ENCODE measurements around the gene CRTC3. TPM values are rescaled to one million over a fixed set of nuclear protein-coding genes. Genes with fewer than 3 reads are reported as not detected.

Gene CRTC3
- total RNA-seq, 1 experiment from 2014 or later, result 7.3 TPM

GRCh38 chr15:90594301-90594738 lies 64.6 kb downstream of the CRTC3 start:
- DNase-seq (ENCODE audit: low spot score), result peak; percentile 93

GRCh38 chr15:90595763-90596155 lies 66.0 kb downstream of the CRTC3 start:
- no peak for DNase-seq (ENCODE audit: low spot score)

- no peak for DNase-seq (ENCODE audit: low spot score)
Measured at GRCh38 chr15:90596943-90597342, 67.2 kb downstream of the CRTC3 start.

GRCh38 chr15:90597577-90597976 lies 67.9 kb downstream of the CRTC3 start:
- no peak for DNase-seq (ENCODE audit: low spot score)

- peak; percentile 80 for DNase-seq (ENCODE audit: low spot score)
Measured at GRCh38 chr15:90598031-90598577, 68.4 kb downstream of the CRTC3 start.

GRCh38 chr15:90598679-90599078 lies 69.0 kb downstream of the CRTC3 start:
- DNase-seq (ENCODE audit: low spot score), result no peak

GRCh38 chr15:90599116-90599515 lies 69.4 kb downstream of the CRTC3 start:
- no peak for DNase-seq (ENCODE audit: low spot score)

GRCh38 chr15:90599644-90600043 lies 69.9 kb downstream of the CRTC3 start:
- no peak for DNase-seq (ENCODE audit: low spot score)

- DNase-seq (ENCODE audit: low spot score), result no peak
Measured at GRCh38 chr15:90600954-90601353, 71.2 kb downstream of the CRTC3 start.

- DNase-seq (ENCODE audit: low spot score), result peak; percentile 43
Measured at GRCh38 chr15:90603893-90604292, 74.2 kb downstream of the CRTC3 start.

GRCh38 chr15:90606641-90607040 lies 76.9 kb downstream of the CRTC3 start:
- DNase-seq (ENCODE audit: low spot score), result no peak

GRCh38 chr15:90607361-90607760 lies 77.6 kb downstream of the CRTC3 start:
- no peak for DNase-seq (ENCODE audit: low spot score)

GRCh38 chr15:90609242-90610180 lies 79.8 kb downstream of the CRTC3 start:
- no peak for DNase-seq (ENCODE audit: low spot score)

- no peak for DNase-seq (ENCODE audit: low spot score)
Measured at GRCh38 chr15:90610190-90610589, 80.5 kb downstream of the CRTC3 start.

GRCh38 chr15:90611157-90611556 lies 81.4 kb downstream of the CRTC3 start:
- no peak for DNase-seq (ENCODE audit: low spot score)

GRCh38 chr15:90617171-90617570 lies 87.4 kb downstream of the CRTC3 start:
- DNase-seq (ENCODE audit: low spot score), result no peak

GRCh38 chr15:90617668-90618097 lies 88.0 kb downstream of the CRTC3 start:
- DNase-seq (ENCODE audit: low spot score), result no peak

GRCh38 chr15:90618330-90619125 lies 88.8 kb downstream of the CRTC3 start:
- DNase-seq (ENCODE audit: low spot score), result no peak

GRCh38 chr15:90619468-90619867 lies 89.7 kb downstream of the CRTC3 start:
- DNase-seq (ENCODE audit: low spot score), result no peak

GRCh38 chr15:90619939-90620338 lies 90.2 kb downstream of the CRTC3 start:
- DNase-seq (ENCODE audit: low spot score), result no peak

- DNase-seq (ENCODE audit: low spot score), result no peak
Measured at GRCh38 chr15:90620379-90621067, 90.8 kb downstream of the CRTC3 start.

- no peak for DNase-seq (ENCODE audit: low spot score)
Measured at GRCh38 chr15:90623854-90624253, 94.1 kb downstream of the CRTC3 start.
